Inferior parietal cortex (tissue), 1 donor: ENCODE data around the gene GALNT2.

ENCODE experiments used
- DNase-seq: peaks from one replicate; pipeline ENCODE4 v3.0.0-alpha.2; 2016; ENCODE audit errors: extremely low spot score

The GALNT2 gene

DNA sequence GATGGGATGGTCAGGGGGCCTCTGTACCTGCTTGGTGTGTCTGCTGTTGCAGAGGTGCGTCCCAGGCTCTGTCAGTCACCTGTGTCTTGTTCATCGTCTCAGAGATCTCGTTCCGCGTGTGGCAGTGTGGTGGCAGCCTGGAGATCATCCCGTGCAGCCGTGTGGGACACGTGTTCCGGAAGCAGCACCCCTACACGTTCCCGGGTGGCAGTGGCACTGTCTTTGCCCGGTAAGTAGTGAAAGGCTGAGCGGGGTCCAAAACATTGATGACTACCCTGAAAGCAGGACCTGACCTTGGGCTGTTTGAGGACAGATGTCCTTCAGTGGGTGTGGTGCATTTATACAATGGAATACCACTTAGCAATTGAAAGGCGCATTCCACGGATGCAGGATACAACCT lies 188.1 kb downstream of the GALNT2 start:
- DNase-seq = no peak

DNA sequence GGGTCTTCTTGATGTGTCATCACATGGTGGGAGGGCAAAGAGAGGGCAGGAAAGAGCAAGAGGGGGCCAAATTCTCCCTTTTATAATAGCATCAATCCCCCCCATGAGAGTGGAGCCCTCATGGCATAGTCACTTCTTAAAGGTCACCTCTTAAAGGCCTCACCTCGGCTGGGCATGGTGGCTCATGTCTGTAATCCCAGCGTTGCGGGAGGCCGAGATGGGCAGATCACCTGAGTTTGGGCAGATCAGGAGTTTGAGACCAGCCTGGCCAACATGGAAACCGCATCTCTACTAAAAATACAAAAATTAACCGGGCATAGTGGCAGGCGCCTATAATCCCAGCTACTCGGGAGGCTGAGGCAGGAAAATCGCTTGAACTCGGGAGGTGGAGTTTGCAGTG lies 189.0 kb downstream of the GALNT2 start:
- no peak for DNase-seq

DNA sequence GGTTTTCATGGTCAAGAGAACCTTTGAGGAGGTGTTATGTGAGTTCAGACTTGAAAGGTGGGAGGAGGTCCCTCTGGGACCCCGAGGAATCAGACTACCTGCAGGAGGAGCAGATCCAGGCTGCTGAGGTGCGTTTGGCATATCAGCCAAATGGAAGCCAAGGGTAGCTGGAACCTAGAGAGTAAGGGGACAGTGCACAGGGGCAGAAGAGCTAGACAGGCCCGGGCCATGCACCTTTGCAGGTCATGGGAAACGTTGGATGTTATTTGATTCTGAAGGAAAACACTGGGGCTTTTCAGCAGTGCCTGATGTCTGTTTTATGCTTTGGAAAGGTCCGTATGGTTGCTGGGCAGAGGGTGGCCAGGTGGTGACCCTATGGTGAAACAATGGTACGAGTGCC lies 189.9 kb downstream of the GALNT2 start:
- DNase-seq = no peak

DNA sequence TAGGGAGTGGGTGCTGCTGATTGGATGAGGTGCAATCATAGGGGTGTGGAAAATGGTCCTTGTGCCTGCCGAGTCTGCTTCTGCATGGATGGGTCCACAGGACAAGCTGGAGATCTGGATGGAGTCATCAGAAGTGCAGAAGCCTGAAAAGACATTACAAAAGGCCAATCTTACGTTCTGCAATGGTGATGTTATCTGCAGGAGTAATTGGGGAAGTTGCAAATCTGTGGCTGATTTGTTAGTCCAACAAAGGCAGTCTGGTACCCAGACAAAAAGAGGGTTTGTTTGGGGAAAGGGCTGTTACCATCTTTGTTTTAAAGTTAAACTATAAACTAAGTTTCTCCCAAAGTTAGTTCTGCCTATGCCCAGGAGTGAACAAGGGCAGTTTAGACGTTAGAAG lies 192.6 kb downstream of the GALNT2 start:
- no peak for DNase-seq

DNA sequence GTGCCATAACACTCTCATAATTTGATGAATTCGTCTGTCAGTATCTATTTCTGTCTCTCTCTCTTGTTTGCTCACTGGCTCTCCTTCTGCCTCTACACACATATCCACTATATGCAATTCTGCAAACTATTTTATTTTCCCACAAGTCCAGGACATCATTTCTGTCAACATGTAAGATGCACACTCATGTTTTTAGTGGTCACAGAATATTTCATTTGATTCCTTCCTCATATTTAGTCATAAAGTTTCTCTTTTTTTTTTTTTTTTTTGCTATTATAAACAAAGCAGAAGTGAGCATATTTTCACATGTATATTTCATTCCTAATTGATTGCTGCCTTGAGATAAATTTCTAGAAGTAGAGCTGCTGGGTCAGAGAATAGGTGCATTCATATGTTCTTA lies 193.8 kb downstream of the GALNT2 start:
- DNase-seq = no peak

DNA sequence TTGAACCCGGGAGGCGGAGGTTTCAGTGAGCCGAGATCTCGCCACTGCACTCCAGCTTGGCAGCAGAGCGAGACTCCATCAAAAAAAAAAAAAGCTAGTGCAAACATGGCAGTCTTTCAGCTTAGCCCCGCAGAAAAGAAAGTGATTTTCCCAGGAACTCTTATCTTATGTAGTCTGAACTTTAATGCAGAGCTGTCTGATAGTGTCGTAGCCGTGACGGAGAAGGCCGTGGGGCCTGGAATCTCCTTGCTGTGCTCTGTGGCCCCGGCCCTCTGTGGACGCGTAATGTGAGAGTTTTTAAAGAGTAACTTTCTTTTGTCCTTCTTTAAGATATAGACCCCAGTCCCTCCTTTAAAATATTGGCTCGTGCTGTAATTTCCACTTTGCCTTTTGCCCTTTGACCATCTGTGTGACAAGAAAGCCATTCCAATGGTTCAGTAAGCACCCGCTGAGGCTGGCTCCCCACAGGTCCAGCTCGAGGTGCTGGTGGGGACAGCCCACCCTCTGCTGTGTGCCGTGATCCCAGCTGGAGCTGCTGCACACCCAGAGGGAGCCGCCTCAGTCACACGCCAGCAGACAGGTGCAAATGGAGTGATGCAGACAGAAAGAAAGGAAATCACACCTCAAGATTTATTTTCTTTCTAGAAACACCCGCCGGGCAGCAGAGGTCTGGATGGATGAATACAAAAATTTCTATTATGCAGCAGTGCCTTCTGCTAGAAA lies 195.1 kb downstream of the GALNT2 start:
- DNase-seq = no peak

DNA sequence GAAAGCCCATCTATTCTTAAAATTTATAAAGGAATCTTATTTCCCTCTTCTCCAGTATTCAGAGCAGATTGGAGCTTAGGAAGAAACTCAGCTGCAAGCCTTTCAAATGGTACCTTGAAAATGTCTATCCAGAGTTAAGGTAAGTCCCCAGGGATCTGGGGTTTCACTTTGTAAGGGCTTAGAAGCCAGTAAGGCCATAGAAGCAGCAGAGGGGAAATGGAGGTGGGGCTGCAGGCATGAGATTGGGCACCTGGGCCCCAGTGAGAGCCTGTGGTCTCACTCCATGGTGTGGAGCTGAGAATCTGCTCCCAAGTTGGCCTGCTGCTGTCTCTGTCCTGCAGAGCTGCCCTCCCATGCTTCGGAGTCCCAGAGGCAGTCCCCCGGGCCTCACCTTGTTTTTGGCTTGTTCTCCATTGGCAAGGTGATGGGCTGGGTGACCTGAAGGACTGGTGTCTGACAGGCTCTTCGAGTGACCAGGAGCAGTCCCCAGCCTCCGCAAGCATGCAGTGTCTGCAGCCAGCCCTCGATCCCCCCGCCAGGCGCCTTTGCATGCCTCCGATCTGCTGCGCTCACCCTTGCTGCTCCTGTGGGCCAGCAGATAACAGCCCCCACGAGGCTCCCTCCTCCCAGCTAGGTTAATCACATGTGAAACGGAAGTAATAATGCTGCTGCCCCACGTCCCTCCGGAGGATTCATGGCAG lies 196.0 kb downstream of the GALNT2 start:
- DNase-seq = no peak

DNA sequence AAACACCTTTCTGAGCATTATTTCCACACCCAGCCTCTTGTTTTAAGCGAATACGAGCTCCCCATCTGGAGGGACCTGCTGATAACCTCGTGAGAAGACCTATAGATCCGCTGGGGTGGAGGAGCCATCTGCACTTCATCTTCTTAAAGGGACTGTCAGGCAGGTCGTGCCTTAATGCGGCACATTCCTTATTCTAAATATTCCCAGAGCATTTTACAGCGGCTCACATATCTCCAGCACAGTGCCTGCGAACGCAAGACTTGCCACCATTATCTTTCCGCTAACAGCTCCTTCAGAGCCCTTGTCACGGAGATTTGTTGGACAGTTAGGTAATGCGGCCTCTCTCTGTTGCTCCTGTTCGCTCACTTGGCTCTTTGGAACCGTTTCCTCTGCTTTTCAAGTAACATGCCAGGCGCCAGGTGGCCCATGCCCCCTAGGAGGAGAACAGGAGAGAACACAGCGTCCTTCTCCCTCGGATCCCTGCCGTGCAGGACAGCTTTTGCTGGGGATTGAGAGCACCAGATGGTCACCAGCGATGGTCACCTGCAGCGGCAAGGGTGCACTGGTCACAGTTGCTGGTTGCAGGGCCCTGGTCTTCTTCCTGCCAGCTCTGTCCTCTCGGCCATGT lies 196.6 kb downstream of the GALNT2 start:
- no peak for DNase-seq

DNA sequence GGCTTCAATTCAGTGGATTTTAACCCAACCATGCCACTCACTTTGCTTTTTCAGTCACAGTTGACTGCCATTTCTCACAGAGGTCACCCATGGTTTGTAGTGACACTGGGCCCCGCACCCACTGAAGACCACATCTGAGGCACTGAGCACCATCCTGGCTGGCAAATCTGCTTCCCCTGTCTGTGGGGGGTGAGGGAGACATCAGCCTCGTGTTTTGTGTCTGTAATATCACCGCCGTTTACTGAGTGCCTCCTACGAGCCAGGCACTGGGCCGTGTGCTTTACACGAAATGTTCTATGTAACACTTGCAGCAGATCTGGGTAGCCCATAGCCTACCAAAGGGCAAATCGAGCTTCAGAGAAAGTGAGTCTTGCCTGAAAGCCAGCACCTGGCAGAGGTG lies 197.3 kb downstream of the GALNT2 start:
- no peak for DNase-seq

DNA sequence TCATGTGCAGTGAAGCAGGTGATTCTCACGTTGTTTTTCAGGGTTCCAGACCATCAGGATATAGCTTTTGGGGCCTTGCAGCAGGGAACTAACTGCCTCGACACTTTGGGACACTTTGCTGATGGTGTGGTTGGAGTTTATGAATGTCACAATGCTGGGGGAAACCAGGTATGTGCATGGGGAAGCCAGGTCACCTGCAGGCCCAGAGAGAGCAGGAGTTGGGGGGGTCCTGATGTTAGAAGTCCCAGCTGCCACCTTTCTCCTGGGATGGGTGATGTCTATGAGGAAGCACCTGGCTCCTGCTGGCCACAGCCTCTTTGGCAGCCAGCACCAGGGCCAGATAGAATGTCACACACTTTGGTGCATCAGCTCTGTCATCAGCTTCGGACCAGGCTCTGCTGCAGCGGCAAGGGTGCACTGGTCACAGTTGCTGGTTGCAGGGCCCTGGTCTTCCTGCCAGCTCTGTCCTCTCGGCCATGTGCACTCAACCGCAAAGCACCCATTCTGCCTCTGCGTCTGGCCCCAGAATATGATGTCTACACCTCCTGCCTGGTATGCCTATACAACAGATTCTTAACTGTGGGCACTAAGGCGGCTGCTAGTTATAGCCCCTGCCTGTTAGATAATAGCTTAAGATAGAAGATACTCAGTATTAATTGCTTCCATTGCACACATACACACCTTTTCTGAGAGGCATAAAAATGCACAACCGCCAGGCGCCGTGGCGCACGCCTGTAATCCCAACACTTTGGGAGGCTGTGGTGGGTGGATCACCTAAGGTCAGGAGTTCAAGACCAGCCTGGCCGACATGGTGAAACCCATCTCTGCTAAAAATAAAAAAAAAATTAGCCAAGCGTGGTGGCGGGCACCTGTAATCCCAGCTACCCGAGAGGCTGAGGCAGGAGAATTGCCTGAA lies 198.4 kb downstream of the GALNT2 start:
- no peak for DNase-seq

DNA sequence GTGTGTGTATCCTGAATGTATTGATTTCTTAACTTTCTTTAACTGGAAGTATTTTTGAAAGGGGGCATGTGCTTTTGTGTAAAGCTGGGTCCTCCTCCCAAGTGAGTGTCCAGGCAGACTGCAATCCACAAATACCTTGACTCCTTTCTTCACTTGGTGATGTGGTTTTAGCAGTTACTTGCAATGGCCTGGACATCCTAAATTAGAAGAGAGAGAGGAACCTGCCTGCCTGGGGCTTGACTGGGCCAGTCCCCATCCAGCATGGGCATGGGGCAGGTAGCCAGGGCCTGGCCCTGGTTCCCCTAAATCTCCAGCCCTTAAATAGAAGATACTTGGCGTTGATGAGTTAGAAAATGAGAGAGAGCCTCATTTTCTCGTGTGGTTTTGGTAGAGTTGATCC lies 199.4 kb downstream of the GALNT2 start:
- no peak for DNase-seq

DNA sequence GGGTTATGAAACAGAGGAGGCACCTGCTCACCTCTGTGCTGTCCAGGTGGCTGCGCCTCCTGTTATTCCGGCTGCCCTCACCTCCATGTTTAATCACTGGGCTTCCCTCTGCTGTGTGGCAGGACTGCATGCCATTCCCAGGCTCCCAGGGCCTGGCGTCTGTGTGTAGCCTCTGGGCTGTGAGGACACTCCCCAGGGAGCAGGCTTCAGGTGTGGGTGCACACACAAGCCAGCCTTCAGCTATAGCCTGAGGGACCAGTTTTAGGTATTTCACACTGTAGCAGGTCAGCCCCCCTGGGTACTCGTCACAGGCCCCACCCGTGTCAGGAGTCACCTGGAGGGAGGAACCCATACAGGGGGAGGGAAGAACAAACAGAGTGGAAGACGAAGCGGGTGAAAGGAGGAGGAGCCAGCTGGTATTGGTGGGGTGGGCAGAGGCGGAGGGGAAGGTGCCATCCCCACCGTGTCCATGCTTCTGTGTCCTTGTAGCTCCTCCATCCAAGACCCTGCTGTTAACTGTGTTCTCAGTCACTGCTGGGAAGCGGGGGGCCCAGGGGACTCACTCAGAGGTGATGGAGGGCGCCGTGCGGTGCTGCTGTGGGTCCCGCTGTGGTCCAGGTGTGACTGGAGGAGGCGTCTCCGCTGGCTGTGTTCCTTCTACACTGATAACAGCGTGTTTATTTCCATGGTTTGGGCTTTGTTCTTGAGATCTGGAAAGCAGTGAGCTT lies 200.5 kb downstream of the GALNT2 start:
- no peak for DNase-seq

DNA sequence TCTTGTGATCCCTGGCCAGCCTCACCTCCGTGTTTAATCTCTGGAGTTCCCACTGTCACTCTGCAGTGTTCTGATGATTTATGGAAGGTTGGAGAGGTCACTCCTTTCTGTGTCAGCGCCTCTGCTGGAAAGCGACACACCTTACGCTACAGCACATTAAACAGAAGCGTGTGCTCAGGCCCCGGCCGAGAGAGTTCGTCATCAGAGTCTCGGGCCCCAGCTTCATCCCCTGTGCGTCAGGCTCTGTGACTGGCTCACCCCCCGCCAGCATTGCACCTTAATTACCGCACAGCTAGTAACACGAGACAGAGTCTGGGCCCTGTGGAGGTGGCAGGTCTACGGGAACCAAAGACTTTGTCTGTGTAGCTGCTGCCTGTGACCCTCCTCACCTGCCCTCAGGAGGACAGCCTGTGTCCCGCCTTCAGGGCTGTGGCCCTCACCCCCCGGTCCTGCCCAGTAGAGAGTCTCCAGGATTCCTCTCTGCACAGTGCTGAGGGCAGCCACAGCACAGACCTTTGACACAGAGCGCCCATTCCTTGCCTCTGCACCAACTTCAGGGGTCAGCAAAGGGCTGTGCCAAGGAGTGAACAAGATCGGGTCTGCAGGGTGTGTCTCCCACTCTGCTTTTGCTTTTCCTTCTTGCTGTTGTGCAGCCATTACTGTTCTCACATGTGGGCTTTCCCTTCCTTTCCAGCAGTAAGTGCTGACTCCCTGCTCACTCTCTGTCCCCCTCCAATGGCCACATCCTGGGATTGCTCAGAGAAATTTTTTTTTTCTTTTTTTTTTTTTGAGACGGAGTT lies 201.5 kb downstream of the GALNT2 start:
- DNase-seq = peak; percentile 59

DNA sequence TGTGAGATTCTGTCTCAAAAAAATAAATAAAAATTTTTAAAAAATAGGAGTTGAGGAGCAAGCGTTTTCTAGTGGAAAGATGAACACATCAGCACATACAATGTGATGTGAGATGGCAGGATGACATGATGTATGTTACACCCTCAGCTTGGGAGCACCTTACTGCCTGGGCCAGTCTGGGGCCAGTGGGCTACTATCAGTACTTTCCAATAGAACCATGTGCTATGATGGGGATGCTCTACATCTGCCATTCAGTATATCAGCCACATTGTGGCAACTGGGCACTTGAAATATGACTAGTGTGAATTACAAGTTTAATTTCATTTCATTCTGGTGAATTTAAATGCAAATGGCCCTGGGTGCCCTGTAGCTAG lies 203.1 kb downstream of the GALNT2 start:
- no peak for DNase-seq

DNA sequence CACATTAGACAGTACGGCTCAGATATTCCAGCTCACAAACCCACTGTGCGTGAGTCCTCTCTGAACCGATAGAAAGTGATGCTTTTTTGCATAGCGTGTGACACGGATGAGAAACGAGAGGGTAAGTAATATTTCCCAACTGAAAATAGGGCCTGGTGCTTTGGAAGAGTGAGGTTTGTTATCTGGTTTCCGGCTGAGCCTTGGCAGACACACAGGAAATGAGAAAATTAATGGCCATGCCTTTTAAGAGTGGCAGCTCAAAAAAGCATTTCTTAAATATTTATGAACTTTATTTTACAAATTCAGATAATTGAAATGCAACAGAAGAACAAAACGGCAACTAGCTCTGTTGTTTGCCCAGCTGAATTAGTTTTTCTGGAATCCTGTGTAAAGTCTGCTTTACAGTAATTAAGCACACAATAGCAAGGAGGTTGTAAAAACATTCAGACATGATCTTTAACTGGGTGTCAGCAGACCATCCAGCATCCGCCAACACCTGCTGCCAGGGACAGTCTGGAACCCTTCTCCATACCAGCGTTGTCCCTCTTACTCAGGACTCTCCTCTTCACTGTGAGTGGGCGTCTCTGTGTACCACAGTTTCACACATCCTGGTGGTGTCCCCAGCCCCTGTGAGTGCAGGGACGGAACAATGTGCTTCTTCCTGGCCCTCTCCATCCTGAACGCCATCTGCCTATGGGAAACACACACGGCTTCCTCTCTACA lies 203.7 kb downstream of the GALNT2 start:
- no peak for DNase-seq

DNA sequence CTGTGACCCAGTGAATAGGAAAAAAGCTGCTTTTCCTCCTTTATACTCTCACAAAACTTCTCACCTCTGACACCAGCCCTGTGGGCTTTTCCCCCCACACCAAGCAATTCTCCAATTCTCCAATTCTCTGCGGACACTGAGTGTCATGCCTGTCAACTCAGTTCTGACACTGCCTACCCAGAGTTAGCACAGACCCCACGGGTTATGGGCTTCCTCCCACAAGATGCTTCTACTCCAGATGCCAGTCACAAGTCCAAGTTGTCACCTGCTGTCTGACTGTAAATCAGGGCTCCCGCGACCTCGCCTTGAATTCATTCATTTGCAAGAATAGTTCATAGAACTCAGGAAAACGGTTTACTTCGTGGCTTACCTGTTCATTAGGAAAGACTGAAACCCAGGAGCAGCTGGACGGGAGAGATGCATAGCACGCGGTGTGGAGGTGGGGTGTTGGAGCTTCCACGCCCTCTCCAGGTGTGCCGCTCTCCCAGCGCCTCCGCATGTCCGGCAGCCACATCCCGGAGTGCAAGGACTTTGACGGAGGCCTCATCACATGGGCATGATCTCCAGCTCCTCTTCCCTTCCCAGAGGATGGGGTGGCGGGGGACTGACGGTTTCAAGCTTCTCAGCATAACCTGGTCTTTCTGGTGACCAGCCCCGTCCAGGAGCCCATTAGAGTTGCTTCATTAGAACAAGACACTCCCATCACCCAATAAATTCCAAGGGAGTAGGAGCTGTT lies 204.4 kb downstream of the GALNT2 start:
- DNase-seq = no peak

DNA sequence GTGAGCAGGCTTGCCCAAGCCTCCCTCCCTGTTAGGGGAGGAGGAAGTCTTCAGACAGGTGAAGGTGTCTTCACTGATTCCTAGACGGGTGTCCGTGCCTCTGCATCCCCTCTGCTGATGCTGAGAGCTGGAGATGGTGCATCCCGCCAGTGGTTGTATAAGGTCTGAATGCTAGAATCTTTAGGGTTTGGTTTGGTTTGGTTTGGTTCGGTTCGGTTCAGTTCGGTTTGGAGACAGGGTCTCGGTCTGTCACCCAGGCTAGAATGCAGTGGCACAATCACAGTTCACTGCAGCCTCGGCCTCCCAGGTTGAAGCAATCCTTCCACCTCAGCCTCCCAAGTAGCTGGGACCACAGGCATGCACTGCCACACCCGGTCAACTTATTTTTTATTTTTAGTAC lies 205.5 kb downstream of the GALNT2 start:
- no peak for DNase-seq

DNA sequence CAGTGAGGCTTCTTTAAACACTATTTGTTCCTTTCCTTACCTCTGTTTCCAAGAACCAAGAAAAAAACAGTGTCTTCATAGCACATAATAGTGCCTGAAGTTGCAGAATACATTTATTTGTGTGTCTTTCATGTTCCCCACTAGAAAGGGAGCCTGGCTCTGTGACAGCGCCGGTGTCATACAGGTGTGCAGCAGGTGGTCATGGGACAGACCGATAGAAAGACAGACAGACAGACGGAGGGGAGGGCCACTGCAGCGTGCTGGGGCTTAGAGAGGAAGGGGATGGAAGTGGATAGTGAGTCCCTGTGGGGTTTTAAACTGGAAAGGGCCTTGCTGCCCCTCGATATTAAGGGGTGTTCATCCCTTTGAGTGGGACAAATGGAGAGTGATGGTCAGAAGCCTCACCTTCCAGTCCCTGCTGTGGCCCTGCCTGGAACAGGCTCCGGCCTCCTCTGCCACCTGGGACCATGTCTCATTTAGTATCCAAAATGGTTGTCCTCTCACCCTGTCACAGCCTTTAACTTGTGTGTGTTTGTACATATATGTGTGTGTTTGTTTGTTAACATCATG lies 206.2 kb downstream of the GALNT2 start:
- no peak for DNase-seq

DNA sequence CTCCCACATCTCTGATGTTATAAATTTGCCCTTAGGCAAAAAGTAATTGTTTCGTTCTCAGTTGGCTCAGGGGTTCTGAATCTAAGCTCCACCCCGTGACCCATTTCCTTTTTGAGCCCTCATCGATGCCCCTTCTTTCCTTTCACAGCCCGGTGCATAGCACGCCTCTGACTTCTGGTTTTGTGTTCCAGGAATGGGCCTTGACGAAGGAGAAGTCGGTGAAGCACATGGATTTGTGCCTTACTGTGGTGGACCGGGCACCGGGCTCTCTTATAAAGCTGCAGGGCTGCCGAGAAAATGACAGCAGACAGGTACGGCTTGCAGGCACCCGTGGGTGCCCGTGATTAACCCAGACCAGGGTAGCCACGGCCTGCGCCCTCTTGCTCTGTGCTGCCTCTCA lies 207.2 kb downstream of the GALNT2 start:
- no peak for DNase-seq
